Ishikawa (cell line): ENCODE results near the gene NRCAM.
A peak's percentile ranks its signal among the peaks of the same experiment; 100 is the strongest.

ENCODE experiments used
- CEBPB ChIP-seq: IDR thresholded peaks from 2 replicates; pipeline ENCODE4 v1.6.1; 2012
- CREB1 ChIP-seq: IDR thresholded peaks from 2 replicates; pipeline ENCODE4 v1.6.1; 2012; ENCODE audit warnings: low read depth
- EGR1 ChIP-seq: IDR thresholded peaks from 2 replicates; pipeline ENCODE4 v1.6.1; 2012
- EP300 ChIP-seq: IDR thresholded peaks from 2 replicates; pipeline ENCODE4 v1.6.1; 2012; ENCODE audit warnings: borderline replicate concordance
- FOXM1 ChIP-seq: IDR thresholded peaks from 2 replicates; pipeline ENCODE4 v1.6.1; 2012; ENCODE audit warnings: low read depth, borderline replicate concordance
- NFIC ChIP-seq: IDR thresholded peaks from 2 replicates; pipeline ENCODE4 v1.6.1; 2012
- RAD21 ChIP-seq: IDR thresholded peaks from 2 replicates; pipeline ENCODE4 v1.6.1; 2012; ENCODE audit warnings: low read depth
- TAF1 ChIP-seq: IDR thresholded peaks from 2 replicates; pipeline ENCODE4 v1.6.1; 2012; ENCODE audit warnings: low read depth, mild to moderate bottlenecking
- TCF12 ChIP-seq: IDR thresholded peaks from 2 replicates; pipeline ENCODE4 v1.6.1; 2012; ENCODE audit warnings: low read depth
- TEAD4 ChIP-seq: IDR thresholded peaks from 2 replicates; pipeline ENCODE4 v1.6.1; 2012
- YY1 ChIP-seq: IDR thresholded peaks from 2 replicates; pipeline ENCODE4 v1.6.1; 2012; ENCODE audit warnings: low read depth
- ZBTB7A ChIP-seq: IDR thresholded peaks from 2 replicates; pipeline ENCODE4 v1.6.1; 2012; ENCODE audit warnings: low read depth
- TF ChIP-seq, protein P1 (sequence below): IDR thresholded peaks from 2 replicates; pipeline ENCODE4 v1.6.1; 2012
- TF ChIP-seq, protein P2 (sequence below): IDR thresholded peaks from 2 replicates; pipeline ENCODE4 v1.6.1; 2012
- TF ChIP-seq, protein P3 (sequence below): IDR thresholded peaks from 2 replicates; pipeline ENCODE4 v1.6.1; 2012; ENCODE audit warnings: low read depth, mild to moderate bottlenecking

The NRCAM gene

DNA sequence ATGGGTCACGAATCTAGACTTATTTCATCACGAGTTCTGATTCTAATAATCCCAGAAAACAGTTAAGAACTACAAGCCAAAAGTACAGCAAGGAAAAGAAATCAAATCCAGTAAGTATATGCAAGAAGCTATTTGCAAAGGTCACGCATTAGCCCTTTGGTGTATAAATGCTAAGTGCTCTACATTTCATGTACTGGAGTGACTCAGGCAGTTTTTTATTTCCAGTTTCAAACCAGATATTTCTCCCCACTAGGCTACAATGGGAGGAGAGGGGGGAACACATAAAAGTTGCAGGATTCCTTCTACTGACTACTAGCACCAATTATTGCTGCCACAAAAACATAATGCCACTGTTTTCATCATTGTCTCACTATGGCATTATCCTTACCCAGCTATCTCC is 148.0 kb downstream of the NRCAM start:
- TF ChIP-seq EGR1 (no peak), CEBPB (no peak), TCF12 (no peak), ZBTB7A (no peak), EP300 (no peak), FOXM1 (no peak), CREB1 (no peak), RAD21 (no peak), TAF1 (no peak), TEAD4 (no peak)
- TF ChIP-seq, protein P1, sequence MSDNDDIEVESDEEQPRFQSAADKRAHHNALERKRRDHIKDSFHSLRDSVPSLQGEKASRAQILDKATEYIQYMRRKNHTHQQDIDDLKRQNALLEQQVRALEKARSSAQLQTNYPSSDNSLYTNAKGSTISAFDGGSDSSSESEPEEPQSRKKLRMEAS: no peak
- TF ChIP-seq, protein P2, sequence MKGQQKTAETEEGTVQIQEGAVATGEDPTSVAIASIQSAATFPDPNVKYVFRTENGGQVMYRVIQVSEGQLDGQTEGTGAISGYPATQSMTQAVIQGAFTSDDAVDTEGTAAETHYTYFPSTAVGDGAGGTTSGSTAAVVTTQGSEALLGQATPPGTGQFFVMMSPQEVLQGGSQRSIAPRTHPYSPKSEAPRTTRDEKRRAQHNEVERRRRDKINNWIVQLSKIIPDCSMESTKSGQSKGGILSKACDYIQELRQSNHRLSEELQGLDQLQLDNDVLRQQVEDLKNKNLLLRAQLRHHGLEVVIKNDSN: no peak
- TF ChIP-seq, protein P3, sequence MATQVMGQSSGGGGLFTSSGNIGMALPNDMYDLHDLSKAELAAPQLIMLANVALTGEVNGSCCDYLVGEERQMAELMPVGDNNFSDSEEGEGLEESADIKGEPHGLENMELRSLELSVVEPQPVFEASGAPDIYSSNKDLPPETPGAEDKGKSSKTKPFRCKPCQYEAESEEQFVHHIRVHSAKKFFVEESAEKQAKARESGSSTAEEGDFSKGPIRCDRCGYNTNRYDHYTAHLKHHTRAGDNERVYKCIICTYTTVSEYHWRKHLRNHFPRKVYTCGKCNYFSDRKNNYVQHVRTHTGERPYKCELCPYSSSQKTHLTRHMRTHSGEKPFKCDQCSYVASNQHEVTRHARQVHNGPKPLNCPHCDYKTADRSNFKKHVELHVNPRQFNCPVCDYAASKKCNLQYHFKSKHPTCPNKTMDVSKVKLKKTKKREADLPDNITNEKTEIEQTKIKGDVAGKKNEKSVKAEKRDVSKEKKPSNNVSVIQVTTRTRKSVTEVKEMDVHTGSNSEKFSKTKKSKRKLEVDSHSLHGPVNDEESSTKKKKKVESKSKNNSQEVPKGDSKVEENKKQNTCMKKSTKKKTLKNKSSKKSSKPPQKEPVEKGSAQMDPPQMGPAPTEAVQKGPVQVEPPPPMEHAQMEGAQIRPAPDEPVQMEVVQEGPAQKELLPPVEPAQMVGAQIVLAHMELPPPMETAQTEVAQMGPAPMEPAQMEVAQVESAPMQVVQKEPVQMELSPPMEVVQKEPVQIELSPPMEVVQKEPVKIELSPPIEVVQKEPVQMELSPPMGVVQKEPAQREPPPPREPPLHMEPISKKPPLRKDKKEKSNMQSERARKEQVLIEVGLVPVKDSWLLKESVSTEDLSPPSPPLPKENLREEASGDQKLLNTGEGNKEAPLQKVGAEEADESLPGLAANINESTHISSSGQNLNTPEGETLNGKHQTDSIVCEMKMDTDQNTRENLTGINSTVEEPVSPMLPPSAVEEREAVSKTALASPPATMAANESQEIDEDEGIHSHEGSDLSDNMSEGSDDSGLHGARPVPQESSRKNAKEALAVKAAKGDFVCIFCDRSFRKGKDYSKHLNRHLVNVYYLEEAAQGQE: no peak

DNA sequence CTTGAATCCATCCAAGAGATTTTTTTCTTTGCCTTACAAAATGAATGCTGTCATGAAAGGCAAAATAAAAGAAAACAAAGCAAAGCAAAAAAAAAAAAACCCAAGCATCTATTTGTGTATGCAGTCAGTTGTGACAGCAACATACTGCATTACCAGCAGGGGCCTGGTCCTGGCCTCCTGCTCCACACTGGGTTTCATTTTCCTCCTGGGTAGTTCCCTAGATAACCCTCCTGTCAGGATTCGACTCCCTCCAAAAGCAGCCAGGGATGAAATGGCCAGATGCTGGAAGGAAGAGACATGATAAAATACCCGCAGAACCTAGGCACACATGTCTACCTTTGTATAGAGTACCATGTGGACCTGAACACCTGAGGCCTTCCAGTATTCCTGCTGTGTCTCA is 148.6 kb downstream of the NRCAM start:
- TF ChIP-seq, protein P2: no peak
- no peak for TF ChIP-seq TEAD4
- no peak for TF ChIP-seq CEBPB
- TF ChIP-seq CREB1: no peak
- no peak for TF ChIP-seq EP300
- no peak for TF ChIP-seq YY1
- TF ChIP-seq, protein P1: no peak
- no peak for TF ChIP-seq NFIC
- no peak for TF ChIP-seq EGR1
- no peak for TF ChIP-seq ZBTB7A
- TF ChIP-seq, protein P3: no peak
- TF ChIP-seq TAF1: no peak

DNA sequence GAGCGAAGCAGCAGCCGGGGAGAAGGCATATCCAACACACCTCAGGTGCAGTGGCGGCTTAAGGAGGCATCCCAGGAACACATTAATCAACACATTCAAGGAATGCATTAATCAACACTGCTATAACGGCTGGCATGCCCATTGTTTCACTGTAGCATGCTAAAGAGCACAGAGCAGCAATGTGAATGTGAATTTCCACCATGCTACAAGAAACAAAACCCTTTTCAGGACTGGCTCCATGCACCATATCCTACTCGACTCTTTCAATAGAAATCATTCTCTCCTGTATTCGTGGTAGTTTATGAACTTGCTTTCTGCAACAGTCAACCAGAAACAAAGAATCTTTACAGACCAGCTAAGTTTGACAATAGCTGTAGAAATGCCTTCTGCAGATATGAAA is 149.0 kb downstream of the NRCAM start:
- TF ChIP-seq EP300 (no peak), TEAD4 (peak; percentile 71)

DNA sequence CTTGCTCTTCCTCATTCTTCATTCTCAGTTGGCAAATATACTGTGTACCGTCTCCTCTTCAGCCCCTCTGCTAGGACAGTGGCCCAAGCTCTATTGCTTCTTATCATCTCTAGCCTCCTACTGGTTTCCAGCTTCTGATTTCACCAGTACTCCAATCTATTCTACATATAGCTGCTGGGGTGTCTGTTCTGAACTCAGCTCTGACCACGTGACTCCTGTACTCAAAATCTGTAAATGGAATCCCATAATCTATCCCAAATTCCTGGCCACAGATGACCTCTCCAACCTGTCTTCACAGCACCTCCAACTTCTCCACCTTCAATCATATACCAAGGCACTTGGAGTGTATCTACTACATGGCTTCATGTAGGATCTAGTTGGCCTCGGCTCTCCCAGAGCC is 152.9 kb downstream of the NRCAM start:
- TF ChIP-seq, protein P1: no peak
- TF ChIP-seq EP300: no peak
- TF ChIP-seq, protein P2: no peak
- TF ChIP-seq TCF12: no peak
- no peak for TF ChIP-seq FOXM1
- no peak for TF ChIP-seq CREB1
- TF ChIP-seq CEBPB: no peak

DNA sequence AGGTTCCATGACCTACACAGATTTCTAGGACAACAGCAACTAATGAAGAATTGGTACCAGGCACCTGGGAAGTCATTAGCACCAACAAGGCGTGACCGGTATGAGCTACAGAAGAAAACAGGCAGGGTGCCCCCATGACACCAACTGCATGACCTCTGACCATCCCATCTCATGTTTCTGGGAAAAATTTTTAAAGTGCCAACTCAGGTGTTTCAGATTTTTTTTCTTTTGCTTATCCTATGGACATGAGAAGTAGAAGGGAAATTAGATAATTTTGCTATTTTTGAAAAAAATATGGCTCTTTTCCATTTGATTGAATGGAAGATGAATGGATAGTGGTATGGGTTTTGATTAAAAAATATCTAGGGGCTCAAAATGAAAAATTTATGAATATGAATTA is 154.8 kb downstream of the NRCAM start:
- TF ChIP-seq YY1: no peak
- no peak for TF ChIP-seq CREB1
- no peak for TF ChIP-seq RAD21
- TF ChIP-seq, protein P3: no peak
- no peak for TF ChIP-seq EGR1
- no peak for TF ChIP-seq ZBTB7A
- TF ChIP-seq TEAD4: no peak
- TF ChIP-seq EP300: no peak
- no peak for TF ChIP-seq CEBPB
- TF ChIP-seq FOXM1: no peak
- no peak for TF ChIP-seq TCF12
- no peak for TF ChIP-seq TAF1
- TF ChIP-seq, protein P2: no peak
- TF ChIP-seq, protein P1: no peak
- TF ChIP-seq NFIC: no peak
